Neural progenitor cell (in vitro differentiated cells): ENCODE data around the gene PTPRG.

Source experiments
- CTCF ChIP-seq: fragments of 200-600 bp; sonication (generic); IDR thresholded peaks from 2 replicates; pipeline ENCODE4 v1.5.1; 2017; ENCODE audit warnings: antibody characterized with exemption, mild to moderate bottlenecking
- EZH2phosphoT487 ChIP-seq: fragments of 200-600 bp; sonication (generic); IDR thresholded peaks from 2 replicates; pipeline ENCODE4 v1.6.1; 2017; ENCODE audit warnings: antibody characterized with exemption

GRCh38 chr3:62281726-62282125, 720.4 kb downstream of the PTPRG start:
- TF ChIP-seq EZH2phosphoT487 (no peak), CTCF (no peak)
